Measurements from ENCODE around the gene PSMB7.

GRCh38 chr9:124328285-124328684 is 87.0 kb downstream of the PSMB7 start:
- TF ChIP-seq POLR2AphosphoS5 (IDR thresholded peaks at IDR 0.05; ENCODE audit: low read depth, low read length) (no peak), CTCF (IDR thresholded peaks at IDR 0.05) (no peak), NFIC (IDR thresholded peaks at IDR 0.05; ENCODE audit: borderline replicate concordance) (no peak), EP300 (IDR thresholded peaks at IDR 0.05; ENCODE audit: borderline replicate concordance in 1 of 2, low read depth in 1 of 2, low read length in 1 of 2) (no peak), SIN3A (IDR thresholded peaks at IDR 0.05; ENCODE audit: borderline replicate concordance, low read depth, low read length) (no peak), YY1 (IDR thresholded peaks at IDR 0.05; ENCODE audit: low read depth) (no peak), CHD2 (IDR thresholded peaks at IDR 0.05; ENCODE audit: low read length, partially characterized antibody) (no peak), TEAD4 (IDR thresholded peaks at IDR 0.05; ENCODE audit: borderline replicate concordance, insufficient read depth) (no peak), FOSL2 (IDR thresholded peaks at IDR 0.05; ENCODE audit: borderline replicate concordance, low read depth) (no peak), RXRA (IDR thresholded peaks at IDR 0.05; ENCODE audit: borderline replicate concordance, low read depth) (no peak)
